ENCODE measurements around the gene BST1. TPM values are rescaled to one million over a fixed set of nuclear protein-coding genes. Genes with fewer than 3 reads are reported as not detected.

The BST1 gene
- polyA plus RNA-seq, 3 donors = 140 to 297 (median 266) TPM

DNA sequence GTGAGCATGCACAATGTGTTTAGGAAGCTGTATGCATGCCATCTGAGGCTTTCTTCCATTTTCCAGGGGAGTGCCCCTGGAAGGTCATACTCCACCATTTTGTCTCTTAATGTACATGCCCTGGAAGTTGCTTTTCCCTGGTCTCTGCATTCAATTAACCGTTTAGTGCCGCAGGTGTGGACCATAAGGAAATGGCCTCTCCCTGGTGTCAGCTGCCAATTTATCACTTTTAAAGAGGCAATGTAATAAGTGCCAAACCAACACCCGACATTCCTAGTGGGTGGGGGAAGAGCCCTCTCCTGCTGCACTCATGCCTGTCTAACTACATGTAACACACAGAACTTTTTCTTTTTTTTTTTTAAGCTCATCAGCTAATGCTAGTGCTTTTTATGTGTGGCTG, 7.1 kb upstream of the BST1 start:
- Mint-ChIP-seq H3K27ac (no peak overlapping the region), H3K4me1 (peaks cover 71% of the 10 kb centered on the region), H3K36me3 (peaks cover 0 to 24% of the 10 kb centered on the region in 2 donors), H3K4me3 (no peak overlapping the region), H3K27me3 (ENCODE audit: low read depth in 3 of 3) (peaks cover 0 to 2% (median 0%) of the 10 kb centered on the region in 3 donors), H3K9me3 (peaks cover 2 to 20% (median 10%) of the 10 kb centered on the region in 7 donors)
- no peaks in the 10 kb centered on the region for H3K9me3 ChIP-seq (replicated peaks in 1 of 2; ENCODE audit: control insufficient read depth in 1 of 2, insufficient read depth in 1 of 2, low read length in 2 of 2)
- TF ChIP-seq, protein P1, sequence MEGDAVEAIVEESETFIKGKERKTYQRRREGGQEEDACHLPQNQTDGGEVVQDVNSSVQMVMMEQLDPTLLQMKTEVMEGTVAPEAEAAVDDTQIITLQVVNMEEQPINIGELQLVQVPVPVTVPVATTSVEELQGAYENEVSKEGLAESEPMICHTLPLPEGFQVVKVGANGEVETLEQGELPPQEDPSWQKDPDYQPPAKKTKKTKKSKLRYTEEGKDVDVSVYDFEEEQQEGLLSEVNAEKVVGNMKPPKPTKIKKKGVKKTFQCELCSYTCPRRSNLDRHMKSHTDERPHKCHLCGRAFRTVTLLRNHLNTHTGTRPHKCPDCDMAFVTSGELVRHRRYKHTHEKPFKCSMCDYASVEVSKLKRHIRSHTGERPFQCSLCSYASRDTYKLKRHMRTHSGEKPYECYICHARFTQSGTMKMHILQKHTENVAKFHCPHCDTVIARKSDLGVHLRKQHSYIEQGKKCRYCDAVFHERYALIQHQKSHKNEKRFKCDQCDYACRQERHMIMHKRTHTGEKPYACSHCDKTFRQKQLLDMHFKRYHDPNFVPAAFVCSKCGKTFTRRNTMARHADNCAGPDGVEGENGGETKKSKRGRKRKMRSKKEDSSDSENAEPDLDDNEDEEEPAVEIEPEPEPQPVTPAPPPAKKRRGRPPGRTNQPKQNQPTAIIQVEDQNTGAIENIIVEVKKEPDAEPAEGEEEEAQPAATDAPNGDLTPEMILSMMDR (IDR thresholded peaks at IDR 0.05) = no peak
- H2AFZ ChIP-seq (ENCODE audit: insufficient read depth, low read depth, low read length, poor library complexity, severe bottlenecking) = no peak overlapping the region
- H3K36me3 ChIP-seq (replicated peaks in 1 of 2; ENCODE audit: control insufficient read depth in 1 of 2, insufficient read depth in 2 of 2, low read length in 2 of 2) = no peaks in the 10 kb centered on the region
- no peak overlapping the region for H3K4me3 ChIP-seq (replicated peaks in 1 of 3; ENCODE audit: low read depth in 2 of 3, low read length in 3 of 3)
- no peaks in the 10 kb centered on the region for H3K27me3 ChIP-seq (ENCODE audit: control insufficient read depth in 2 of 2, insufficient read depth in 2 of 2, low read length in 2 of 2)
- intact Hi-C loops (cut with micrococcal nuclease) = no loop called here
- peaks cover 38% of the 10 kb centered on the region for H3K79me2 ChIP-seq (ENCODE audit: insufficient read depth, low read length)
- H3K4me2 ChIP-seq (replicated peaks; ENCODE audit: extremely low read depth, low read length, poor library complexity, severe bottlenecking) = no peak overlapping the region
- WGBS (ENCODE audit: insufficient coverage) = no CpG with 5 or more reads among the region's 3 CpGs
- no peaks in the 10 kb centered on the region for H4K20me1 ChIP-seq (ENCODE audit: insufficient read depth, low read length)
- peaks cover 67 to 75% of the 10 kb centered on the region in 2 donors for H3K4me1 ChIP-seq (ENCODE audit: control insufficient read depth in 1 of 2, insufficient read depth in 2 of 2, low read length in 2 of 2)
- no peak overlapping the region for H3K27ac ChIP-seq (ENCODE audit: low read depth in 1 of 2, low read length in 2 of 2)
- H3K9ac ChIP-seq (ENCODE audit: insufficient read depth, low read length, poor library complexity, severe bottlenecking) = no peak overlapping the region
- DNase-seq = no peak

DNA sequence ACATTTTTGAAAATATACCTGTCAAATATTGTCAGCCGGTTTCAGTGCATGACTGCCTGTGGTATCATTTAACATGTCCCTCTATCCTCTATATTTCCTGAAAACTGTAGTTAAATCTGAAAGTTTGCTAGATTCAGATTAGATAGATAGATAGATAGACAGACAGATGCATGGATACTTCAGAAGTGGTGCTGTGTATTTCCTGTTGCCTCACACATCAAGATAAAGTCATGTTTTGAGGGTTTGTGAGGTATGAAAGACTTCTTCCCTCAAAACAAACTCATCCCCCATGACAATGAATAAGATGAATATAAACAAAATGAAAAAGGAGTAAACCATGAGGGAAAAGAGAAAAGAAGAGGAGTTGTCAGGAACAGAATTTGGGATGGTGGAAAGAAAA, 6.0 kb upstream of the BST1 start:
- Mint-ChIP-seq H3K36me3 (peaks cover 0 to 24% of the 10 kb centered on the region in 2 donors), H3K4me3 (no peak overlapping the region), H3K4me1 (peaks cover 72% of the 10 kb centered on the region), H3K27ac (peak overlapping the region; percentile 24 to 82 (median 69)), H3K27me3 (ENCODE audit: low read depth in 3 of 3) (peaks cover 0 to 3% (median 0%) of the 10 kb centered on the region in 3 donors), H3K9me3 (peaks cover 2 to 20% (median 10%) of the 10 kb centered on the region in 7 donors)
- TF ChIP-seq, protein P1 (IDR thresholded peaks at IDR 0.05) = no peak
- no peak for DNase-seq
- Histone ChIP-seq H3K27ac (ENCODE audit: low read depth in 1 of 2, low read length in 2 of 2) (peak overlapping the region in 1 of 2 donors; percentile 17), H3K4me3 (replicated peaks in 1 of 3; ENCODE audit: low read depth in 2 of 3, low read length in 3 of 3) (no peak overlapping the region), H2AFZ (ENCODE audit: insufficient read depth, low read depth, low read length, poor library complexity, severe bottlenecking) (no peak overlapping the region), H3K36me3 (replicated peaks in 1 of 2; ENCODE audit: control insufficient read depth in 1 of 2, insufficient read depth in 2 of 2, low read length in 2 of 2) (no peaks in the 10 kb centered on the region), H3K79me2 (ENCODE audit: insufficient read depth, low read length) (peaks cover 39% of the 10 kb centered on the region), H3K9me3 (replicated peaks in 1 of 2; ENCODE audit: control insufficient read depth in 1 of 2, insufficient read depth in 1 of 2, low read length in 2 of 2) (no peaks in the 10 kb centered on the region), H4K20me1 (ENCODE audit: insufficient read depth, low read length) (no peaks in the 10 kb centered on the region), H3K4me2 (replicated peaks; ENCODE audit: extremely low read depth, low read length, poor library complexity, severe bottlenecking) (no peak overlapping the region), H3K27me3 (ENCODE audit: control insufficient read depth in 2 of 2, insufficient read depth in 2 of 2, low read length in 2 of 2) (no peaks in the 10 kb centered on the region), H3K4me1 (ENCODE audit: control insufficient read depth in 1 of 2, insufficient read depth in 2 of 2, low read length in 2 of 2) (peaks cover 67 to 75% of the 10 kb centered on the region in 2 donors), H3K9ac (ENCODE audit: insufficient read depth, low read length, poor library complexity, severe bottlenecking) (no peak overlapping the region)
- intact Hi-C loops (cut with micrococcal nuclease) = no loop called here
- no CpG with 5 or more reads among the region's 1 CpG for WGBS (ENCODE audit: insufficient coverage)
